SU-DHL-6 (cell line): ENCODE results near the gene GMFB.

Experiments used
- CTCF ChIP-seq: fragments of 200-600 bp; sonication (generic); IDR thresholded peaks from one replicate; pipeline ENCODE4 v1.5.1; 2017; ENCODE audit warnings: antibody characterized with exemption, mild to moderate bottlenecking, low read length, moderate library complexity; ENCODE audit not compliant: insufficient read depth, poor library complexity, severe bottlenecking
- EZH2phosphoT487 ChIP-seq: fragments of 200-600 bp; sonication (generic), shearing (Covaris generic); conservative IDR thresholded peaks from 2 replicates; pipeline ENCODE4 v1.6.1; 2018; ENCODE audit warnings: mild to moderate bottlenecking, antibody characterized with exemption, low read length, moderate library complexity, mixed read lengths

GRCh38 chr14:54488646-54489317, at the start of gene GMFB:
- TF ChIP-seq CTCF = no peak
- TF ChIP-seq EZH2phosphoT487 = no peak
